Measurements from ENCODE around the gene SELP. TPM values are rescaled to one million over a fixed set of nuclear protein-coding genes. Genes with fewer than 3 reads are reported as not detected.

The SELP gene
- polyA plus RNA-seq, 1 of the 3 experiments (the other 2 are of a cell fraction) = not detected

DNA sequence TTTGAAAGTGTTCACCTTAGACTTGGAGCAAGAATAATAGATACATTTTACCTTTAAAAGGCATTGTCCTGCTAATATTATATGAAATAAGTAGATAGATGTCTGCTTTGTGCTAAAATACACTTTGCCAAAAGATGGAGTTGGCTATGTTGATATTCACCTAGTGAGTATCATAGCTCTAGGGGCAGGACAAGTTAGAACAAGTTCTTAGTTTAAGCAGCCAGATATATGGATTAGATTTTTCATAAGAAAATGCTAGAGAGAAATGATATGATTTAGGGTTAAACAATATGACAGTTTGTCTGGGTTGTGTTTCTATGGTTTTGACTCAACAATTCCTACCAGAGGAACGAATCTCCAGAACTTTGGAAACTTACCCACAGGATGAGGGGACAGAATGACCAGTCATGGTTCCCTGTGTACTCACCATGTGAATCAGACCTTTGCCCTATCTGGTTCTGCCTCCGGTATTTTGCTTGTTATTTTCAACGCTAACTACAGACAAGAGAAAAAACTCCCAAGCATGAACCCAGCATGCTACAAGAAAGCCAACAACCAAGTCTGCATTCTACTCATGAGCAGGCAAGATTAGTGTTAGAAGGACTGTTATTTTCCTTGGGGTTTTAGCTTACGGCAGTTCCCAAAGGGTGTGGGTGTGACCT lies 45.3 kb downstream of the SELP start:
- no peaks in the 10 kb centered on the region for H3K9me3 ChIP-seq
- H3K9ac ChIP-seq = no peak overlapping the region
- no peaks in the 10 kb centered on the region for H4K20me1 ChIP-seq (ENCODE audit: insufficient read depth)
- no peak overlapping the region for H3K27ac ChIP-seq (ENCODE audit: low read depth in 2 of 2, low read length in 1 of 2)
- TF ChIP-seq MXI1 (IDR thresholded peaks at IDR 0.05; ENCODE audit: low read depth, low read length) (no peak), RFX5 (IDR thresholded peaks at IDR 0.05; ENCODE audit: low read length) (no peak), TAF1 (IDR thresholded peaks at IDR 0.05; ENCODE audit: borderline replicate concordance, low read depth, low read length) (no peak), RXRA (IDR thresholded peaks at IDR 0.05; ENCODE audit: borderline replicate concordance, low read depth) (no peak), CHD2 (IDR thresholded peaks at IDR 0.05; ENCODE audit: low read length, partially characterized antibody) (no peak), MEF2A (IDR thresholded peaks at IDR 0.05; ENCODE audit: borderline replicate concordance, low read depth) (no peak), FOSL2 (IDR thresholded peaks at IDR 0.05; ENCODE audit: borderline replicate concordance, low read depth) (no peak), ELF1 (IDR thresholded peaks at IDR 0.05) (no peak), NFIC (IDR thresholded peaks at IDR 0.05; ENCODE audit: borderline replicate concordance) (no peak), TEAD4 (IDR thresholded peaks at IDR 0.05; ENCODE audit: borderline replicate concordance, insufficient read depth) (no peak), FOXJ3 (CRISPR knock-in tag; IDR thresholded peaks at IDR 0.05) (no peak), SIN3A (IDR thresholded peaks at IDR 0.05; ENCODE audit: borderline replicate concordance, low read depth, low read length) (no peak), JUND (IDR thresholded peaks at IDR 0.05) (no peak), EP300 (IDR thresholded peaks at IDR 0.05; ENCODE audit: borderline replicate concordance in 1 of 2, low read depth in 1 of 2, low read length in 1 of 2) (no peak), RAD21 (IDR thresholded peaks at IDR 0.05; ENCODE audit: low read length) (no peak)
- TF ChIP-seq, protein P1, sequence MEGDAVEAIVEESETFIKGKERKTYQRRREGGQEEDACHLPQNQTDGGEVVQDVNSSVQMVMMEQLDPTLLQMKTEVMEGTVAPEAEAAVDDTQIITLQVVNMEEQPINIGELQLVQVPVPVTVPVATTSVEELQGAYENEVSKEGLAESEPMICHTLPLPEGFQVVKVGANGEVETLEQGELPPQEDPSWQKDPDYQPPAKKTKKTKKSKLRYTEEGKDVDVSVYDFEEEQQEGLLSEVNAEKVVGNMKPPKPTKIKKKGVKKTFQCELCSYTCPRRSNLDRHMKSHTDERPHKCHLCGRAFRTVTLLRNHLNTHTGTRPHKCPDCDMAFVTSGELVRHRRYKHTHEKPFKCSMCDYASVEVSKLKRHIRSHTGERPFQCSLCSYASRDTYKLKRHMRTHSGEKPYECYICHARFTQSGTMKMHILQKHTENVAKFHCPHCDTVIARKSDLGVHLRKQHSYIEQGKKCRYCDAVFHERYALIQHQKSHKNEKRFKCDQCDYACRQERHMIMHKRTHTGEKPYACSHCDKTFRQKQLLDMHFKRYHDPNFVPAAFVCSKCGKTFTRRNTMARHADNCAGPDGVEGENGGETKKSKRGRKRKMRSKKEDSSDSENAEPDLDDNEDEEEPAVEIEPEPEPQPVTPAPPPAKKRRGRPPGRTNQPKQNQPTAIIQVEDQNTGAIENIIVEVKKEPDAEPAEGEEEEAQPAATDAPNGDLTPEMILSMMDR (IDR thresholded peaks at IDR 0.05) = no peak
- TF ChIP-seq, protein P2, sequence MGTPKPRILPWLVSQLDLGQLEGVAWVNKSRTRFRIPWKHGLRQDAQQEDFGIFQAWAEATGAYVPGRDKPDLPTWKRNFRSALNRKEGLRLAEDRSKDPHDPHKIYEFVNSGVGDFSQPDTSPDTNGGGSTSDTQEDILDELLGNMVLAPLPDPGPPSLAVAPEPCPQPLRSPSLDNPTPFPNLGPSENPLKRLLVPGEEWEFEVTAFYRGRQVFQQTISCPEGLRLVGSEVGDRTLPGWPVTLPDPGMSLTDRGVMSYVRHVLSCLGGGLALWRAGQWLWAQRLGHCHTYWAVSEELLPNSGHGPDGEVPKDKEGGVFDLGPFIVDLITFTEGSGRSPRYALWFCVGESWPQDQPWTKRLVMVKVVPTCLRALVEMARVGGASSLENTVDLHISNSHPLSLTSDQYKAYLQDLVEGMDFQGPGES (IDR thresholded peaks at IDR 0.05; ENCODE audit: low read depth, low read length) = no peak
- TF ChIP-seq, protein P3, sequence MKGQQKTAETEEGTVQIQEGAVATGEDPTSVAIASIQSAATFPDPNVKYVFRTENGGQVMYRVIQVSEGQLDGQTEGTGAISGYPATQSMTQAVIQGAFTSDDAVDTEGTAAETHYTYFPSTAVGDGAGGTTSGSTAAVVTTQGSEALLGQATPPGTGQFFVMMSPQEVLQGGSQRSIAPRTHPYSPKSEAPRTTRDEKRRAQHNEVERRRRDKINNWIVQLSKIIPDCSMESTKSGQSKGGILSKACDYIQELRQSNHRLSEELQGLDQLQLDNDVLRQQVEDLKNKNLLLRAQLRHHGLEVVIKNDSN (IDR thresholded peaks at IDR 0.05; ENCODE audit: borderline replicate concordance, low read depth) = no peak
- TF ChIP-seq, protein P4, sequence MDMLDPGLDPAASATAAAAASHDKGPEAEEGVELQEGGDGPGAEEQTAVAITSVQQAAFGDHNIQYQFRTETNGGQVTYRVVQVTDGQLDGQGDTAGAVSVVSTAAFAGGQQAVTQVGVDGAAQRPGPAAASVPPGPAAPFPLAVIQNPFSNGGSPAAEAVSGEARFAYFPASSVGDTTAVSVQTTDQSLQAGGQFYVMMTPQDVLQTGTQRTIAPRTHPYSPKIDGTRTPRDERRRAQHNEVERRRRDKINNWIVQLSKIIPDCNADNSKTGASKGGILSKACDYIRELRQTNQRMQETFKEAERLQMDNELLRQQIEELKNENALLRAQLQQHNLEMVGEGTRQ (IDR thresholded peaks at IDR 0.05; ENCODE audit: borderline replicate concordance, low read depth, low read length) = no peak
- CTCF ChIA-PET = no interaction called here
- H3K27me3 ChIP-seq (ENCODE audit: insufficient read depth) = peaks cover 23% of the 10 kb centered on the region; the same call in 1 of the 2 replicates
- POLR2A ChIA-PET = no interaction called here
- H3K9me2 ChIP-seq = no peaks in the 10 kb centered on the region
- no peak overlapping the region for H2AFZ ChIP-seq (ENCODE audit: low read depth)
- no peak for DNase-seq
- H3K79me2 ChIP-seq (ENCODE audit: insufficient read depth) = no peaks in the 10 kb centered on the region
- H3K4me1 ChIP-seq (ENCODE audit: control insufficient read depth in 1 of 2, insufficient read depth in 2 of 2, low read depth in 1 of 2, low read length in 1 of 2) = peaks cover 0 to 8% of the 10 kb centered on the region in 2 experiments; a peak in 1 of 4 replicates
- no peak overlapping the region for H3K4me3 ChIP-seq (ENCODE audit: low read depth in 2 of 2, low read length in 1 of 2)
- no peaks in the 10 kb centered on the region for H3K36me3 ChIP-seq (replicated peaks in 1 of 2; ENCODE audit: control insufficient read depth in 1 of 2, insufficient read depth in 2 of 2, low read length in 1 of 2)
- no peak overlapping the region for H3K4me2 ChIP-seq
- H3F3A ChIP-seq (replicated peaks; ENCODE audit: insufficient read depth) = no peaks in the 10 kb centered on the region
- WGBS (ENCODE audit: low lambda C conversion rate) = 22% methylated on average over 4 of the region's 4 CpGs

All from SK-N-SH (cell line).